GM19328 (cell line): ENCODE results near the gene IL18R1.
A peak's percentile ranks its signal among the peaks of the same experiment; 100 is the strongest.
"Not testable (repeated sequence)": the region's sequence is repeated elsewhere in the genome, so short reads cannot be mapped to it uniquely, and the experiment has no call there.

Experiments used
- ATAC-seq: cut with Tn5 transposase; IDR thresholded peaks from one replicate; pipeline ENCODE4 v1.9.1; 2021; ENCODE audit warnings: mild to moderate bottlenecking, moderate library complexity; ENCODE audit not compliant: unreplicated experiment

IL18R1 gene

GRCh38 chr2:102355526-102356380, at the start of gene IL18R1:
Gene IL18R1 (plus strand): TSS chr2:102355796. CDS start chr2:102362661, 6,865 bp downstream.
- peak; percentile 86 for ATAC-seq

- no peak for ATAC-seq
These were observed 49.5 kb upstream of the IL18R1 start for GRCh38 chr2:102306125-102306524.

GRCh38 chr2:102310964-102311640, 44.5 kb upstream of the IL18R1 start, which contains the start of gene IL1RL1:
Gene IL1RL1 (plus strand): TSS chr2:102311563. CDS start chr2:102338265, 26,702 bp downstream.
- ATAC-seq = no peak

GRCh38 chr2:102313025-102313424, 42.6 kb upstream of the IL18R1 start:
- no peak for ATAC-seq

GRCh38 chr2:102313471-102313870, 42.1 kb upstream of the IL18R1 start:
- no peak for ATAC-seq

- ATAC-seq = no peak
These were observed 41.6 kb upstream of the IL18R1 start for GRCh38 chr2:102313950-102314349.

GRCh38 chr2:102315921-102316320, 39.7 kb upstream of the IL18R1 start:
- ATAC-seq = no peak

- ATAC-seq = no peak
These were observed 37.9 kb upstream of the IL18R1 start for GRCh38 chr2:102317715-102318114.

GRCh38 chr2:102318437-102318836, 37.2 kb upstream of the IL18R1 start:
- ATAC-seq = no peak

GRCh38 chr2:102321941-102322719, 33.5 kb upstream of the IL18R1 start:
- ATAC-seq = no peak

GRCh38 chr2:102324914-102325313, 30.7 kb upstream of the IL18R1 start:
- not testable (repeated sequence) for ATAC-seq

- ATAC-seq = no peak
These were observed 24.1 kb upstream of the IL18R1 start for GRCh38 chr2:102331311-102331980.

GRCh38 chr2:102334486-102334885, 21.1 kb upstream of the IL18R1 start:
- no peak for ATAC-seq

GRCh38 chr2:102335871-102336366, 19.7 kb upstream of the IL18R1 start:
- no peak for ATAC-seq

- no peak for ATAC-seq
These were observed 19.1 kb upstream of the IL18R1 start for GRCh38 chr2:102336502-102336945.

- ATAC-seq = no peak
These were observed 18.6 kb upstream of the IL18R1 start for GRCh38 chr2:102337012-102337411.

GRCh38 chr2:102337481-102338386, 17.9 kb upstream of the IL18R1 start:
- ATAC-seq = no peak

GRCh38 chr2:102340778-102341177, 14.8 kb upstream of the IL18R1 start:
- no peak for ATAC-seq

- ATAC-seq = no peak
These were observed 12.7 kb upstream of the IL18R1 start for GRCh38 chr2:102342888-102343287.
